ENCODE results near the gene SCARF2.
"Not testable (repeated sequence)": the region's sequence is repeated elsewhere in the genome, so short reads cannot be mapped to it uniquely, and the experiment has no call there.

SCARF2 gene

DNA sequence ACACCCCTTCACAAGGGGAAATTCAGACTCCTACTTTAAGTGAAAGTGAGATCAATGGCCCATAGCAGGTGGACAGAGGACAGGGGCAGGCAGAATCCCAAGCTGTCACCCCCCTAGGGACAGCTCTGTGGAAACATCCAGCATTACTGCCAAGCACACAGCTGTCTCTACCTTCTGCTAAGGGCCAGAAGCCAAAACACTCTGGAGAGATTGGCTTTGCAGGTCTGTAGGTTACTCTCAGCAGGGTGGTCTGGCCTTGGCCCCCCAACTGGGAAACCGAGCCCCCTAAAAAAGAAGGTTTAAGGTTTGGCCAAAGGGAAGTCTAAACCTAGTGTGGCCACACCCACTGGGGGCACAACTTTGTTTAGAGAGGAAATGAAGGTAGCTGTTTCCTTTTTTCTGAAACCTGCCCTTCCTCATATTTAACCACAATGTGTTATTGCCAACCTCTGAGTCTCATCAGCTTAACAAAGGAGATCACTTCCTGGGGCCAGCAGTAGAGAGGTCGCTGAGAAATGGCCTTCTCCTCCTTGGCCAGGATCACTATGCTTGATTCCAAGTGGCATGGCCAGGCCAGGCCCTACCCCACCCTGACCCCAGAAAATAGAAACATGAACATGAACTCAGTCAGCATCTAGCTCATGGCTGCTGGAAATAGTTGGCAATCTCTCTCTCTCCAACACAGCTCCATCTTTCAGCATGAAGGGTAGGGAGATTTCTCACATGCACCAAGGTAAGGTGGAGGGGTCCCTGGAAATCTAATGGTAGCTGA is 25.9 kb upstream of the SCARF2 start:
- in situ Hi-C loops (cut with HindIII; ENCODE audit: low sequenced_read_pairs) = no loop called here

DNA sequence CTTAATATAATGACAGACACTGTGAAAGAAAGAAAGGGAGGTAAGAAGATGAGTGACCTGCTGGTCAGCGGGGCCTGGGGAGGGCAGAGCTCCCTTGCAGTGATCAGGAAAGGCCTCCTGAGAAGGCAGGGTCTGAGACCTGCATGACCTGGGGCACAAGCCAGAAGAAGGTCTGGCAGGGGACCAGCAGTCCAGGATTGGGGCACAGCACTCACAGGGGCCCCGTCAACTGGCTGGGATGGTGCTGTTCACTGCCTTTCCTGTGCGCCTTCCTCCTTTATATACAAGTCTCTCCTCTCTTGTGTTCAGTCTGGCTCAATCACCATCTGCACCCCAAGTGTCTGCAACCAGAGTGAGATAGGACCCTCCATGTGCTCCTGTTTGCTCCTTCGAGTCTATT is 22.2 kb upstream of the SCARF2 start:
- in situ Hi-C loops (cut with HindIII; ENCODE audit: low sequenced_read_pairs) = loop anchor here (5.0 kb wide), 1 partner anchor 38 kb away; no protein-coding TSS in a partner anchor

DNA sequence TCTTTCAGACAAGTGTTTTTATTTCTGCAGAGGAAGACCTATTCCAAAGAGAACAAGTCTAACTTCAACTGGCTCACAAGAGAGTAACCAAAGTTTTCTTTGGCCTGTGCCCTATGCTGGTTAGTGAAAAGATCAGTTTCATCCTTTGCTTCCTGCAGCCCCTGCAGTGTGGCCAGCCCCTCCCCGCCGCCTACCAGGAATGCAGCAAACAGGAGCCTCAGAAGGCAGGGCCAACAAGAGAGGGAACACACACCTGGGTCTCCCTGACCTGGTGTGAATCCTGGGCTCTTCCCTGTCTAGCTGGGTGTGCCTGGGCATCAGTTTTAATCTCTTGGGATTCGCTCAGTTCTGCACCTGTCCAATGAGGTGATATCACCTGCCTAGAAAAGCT is 21.5 kb upstream of the SCARF2 start:
- in situ Hi-C loops (cut with HindIII; ENCODE audit: low sequenced_read_pairs) = loop anchor here (5.0 kb wide), 1 partner anchor 37 kb away; no protein-coding TSS in a partner anchor

DNA sequence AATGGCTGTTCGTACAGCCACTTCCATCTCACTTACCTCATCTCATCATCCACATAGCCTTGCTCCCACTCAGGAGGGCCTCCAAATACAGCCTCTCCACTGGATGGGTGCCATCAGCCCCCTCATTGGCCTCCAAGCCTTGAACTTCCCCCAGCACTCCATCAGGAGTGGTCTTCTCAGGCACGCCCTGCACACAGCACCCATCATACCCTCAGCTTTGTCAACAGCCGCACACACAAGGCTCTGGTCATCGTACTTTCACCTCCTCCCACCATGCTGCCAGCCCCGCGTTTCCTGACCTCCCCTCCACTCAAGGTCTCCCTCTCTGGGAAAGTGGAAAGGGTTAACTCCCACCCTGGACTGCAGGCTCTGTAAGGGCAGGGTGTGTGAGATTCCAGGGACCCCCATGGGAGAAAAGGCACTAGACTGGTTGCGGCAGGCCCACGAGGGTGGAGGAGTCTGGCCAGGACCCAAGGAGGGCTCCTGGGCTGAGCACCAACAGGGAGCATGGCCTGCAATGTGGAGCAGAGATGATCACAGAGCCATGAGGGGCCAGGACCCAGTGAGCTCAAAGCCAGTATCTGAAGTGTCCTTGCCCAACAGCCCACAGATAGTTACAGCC is 21.0 kb upstream of the SCARF2 start:
- in situ Hi-C loops (cut with HindIII; ENCODE audit: low sequenced_read_pairs) = loop anchor here (5.0 kb wide), 1 partner anchor 36 kb away; no protein-coding TSS in a partner anchor

DNA sequence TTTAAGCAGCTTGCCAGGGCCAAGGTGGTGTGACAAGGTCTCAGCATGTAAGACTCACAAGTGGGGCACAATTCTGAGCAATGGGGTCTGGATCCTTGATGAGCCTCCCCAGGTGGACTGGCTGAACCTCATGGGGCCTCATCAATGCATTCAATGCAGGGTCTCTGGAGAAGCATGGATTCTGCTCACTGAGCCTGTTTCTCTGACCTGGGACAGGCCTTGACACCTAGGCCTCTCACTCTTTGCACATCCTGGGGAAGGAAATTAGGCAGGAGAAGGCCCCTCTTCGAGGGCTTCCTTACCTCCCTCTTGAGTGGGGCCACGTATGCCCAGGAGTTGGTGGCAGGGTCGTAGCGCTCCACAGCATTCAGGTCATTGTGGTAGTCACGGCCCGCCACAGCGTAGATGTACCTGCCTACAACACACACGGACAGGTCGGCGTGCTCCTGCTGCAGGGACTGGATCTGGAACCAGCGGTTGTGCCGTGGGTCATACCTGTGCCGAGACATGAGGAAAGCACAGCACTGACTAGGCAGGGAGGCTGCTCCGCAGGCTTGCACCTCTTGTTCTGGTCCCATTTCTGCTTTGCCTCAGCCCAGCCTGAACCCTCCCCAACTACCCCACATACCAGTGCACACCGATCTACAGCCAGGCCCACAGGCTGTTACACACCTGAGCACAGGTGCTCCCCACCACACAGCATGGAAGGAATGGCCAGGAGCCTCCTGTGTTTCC is 20.0 kb upstream of the SCARF2 start:
- in situ Hi-C loops (cut with HindIII; ENCODE audit: low sequenced_read_pairs) = loop anchor here (5.0 kb wide), 1 partner anchor 35 kb away; no protein-coding TSS in a partner anchor

DNA sequence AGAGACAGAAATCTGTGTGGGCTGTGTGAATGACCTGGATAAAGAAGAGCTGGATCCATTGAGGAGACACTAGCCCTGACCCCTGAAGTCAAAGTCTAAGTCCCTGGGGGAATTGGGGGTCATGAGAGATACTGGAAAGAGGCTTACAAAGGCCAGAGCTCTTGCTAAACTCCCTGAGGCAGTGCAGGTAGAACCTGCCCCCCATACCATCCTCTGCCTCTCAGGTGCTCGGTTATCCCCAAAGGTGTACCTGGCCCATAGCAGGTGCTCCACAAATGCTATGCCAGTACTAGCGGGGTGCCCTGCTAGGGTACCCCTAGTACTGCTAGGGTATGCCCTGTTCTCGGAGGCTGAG is 19.1 kb upstream of the SCARF2 start:
- in situ Hi-C loops (cut with HindIII; ENCODE audit: low sequenced_read_pairs) = loop anchor here (5.0 kb wide), 1 partner anchor 34 kb away; no protein-coding TSS in a partner anchor

DNA sequence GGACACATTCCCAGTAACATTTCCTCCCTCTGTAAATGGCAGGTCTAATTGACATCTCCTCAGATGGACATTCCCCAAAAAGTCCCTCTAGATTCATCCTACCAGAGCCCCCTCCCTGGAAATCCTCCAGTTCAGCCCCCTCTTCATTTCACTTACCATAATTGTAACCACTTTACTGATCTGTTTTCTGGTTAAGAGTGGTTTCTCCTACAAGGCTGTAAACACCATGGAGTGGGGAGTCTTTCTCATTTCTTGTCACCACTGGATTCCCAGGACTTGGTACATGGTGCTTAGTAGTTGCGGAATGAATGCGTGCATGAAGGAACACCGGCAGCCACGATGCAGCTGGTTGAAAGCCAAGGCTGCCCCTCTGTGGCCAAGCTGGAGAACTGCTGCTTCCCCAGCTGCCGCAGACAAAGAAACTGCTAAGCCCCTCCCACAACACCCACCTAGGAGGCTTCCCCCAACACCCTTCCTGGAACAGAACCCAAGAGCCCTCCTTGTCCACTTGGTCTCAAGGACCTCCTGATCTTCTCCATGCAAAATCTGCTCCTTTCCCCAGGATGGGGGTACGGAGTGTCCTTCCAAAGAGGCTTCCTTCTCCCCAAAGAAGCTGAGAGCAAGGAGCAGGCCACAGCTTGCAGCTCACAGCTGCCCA is 18.6 kb upstream of the SCARF2 start:
- in situ Hi-C loops (cut with HindIII; ENCODE audit: low sequenced_read_pairs) = loop anchor here (5.0 kb wide), 1 partner anchor 34 kb away; no protein-coding TSS in a partner anchor

DNA sequence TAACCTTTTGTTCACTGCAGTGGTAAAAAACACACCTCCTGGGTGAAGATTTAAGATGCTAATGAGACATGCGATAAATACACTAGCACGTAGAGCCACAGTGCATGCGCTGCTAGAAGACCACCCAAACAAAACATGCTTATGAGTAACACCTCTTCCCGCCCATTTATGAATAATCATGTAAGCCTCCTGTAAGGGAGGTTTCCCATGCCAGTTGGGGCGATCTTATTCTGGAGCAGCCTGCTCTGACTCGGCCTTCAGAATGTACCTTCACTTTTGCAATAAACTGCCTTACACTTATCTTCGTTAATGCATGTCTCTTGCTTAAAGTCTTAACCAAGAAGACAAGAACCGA is 18.1 kb upstream of the SCARF2 start:
- in situ Hi-C loops (cut with HindIII; ENCODE audit: low sequenced_read_pairs) = loop anchor here (5.0 kb wide), 1 partner anchor 33 kb away; no protein-coding TSS in a partner anchor

DNA sequence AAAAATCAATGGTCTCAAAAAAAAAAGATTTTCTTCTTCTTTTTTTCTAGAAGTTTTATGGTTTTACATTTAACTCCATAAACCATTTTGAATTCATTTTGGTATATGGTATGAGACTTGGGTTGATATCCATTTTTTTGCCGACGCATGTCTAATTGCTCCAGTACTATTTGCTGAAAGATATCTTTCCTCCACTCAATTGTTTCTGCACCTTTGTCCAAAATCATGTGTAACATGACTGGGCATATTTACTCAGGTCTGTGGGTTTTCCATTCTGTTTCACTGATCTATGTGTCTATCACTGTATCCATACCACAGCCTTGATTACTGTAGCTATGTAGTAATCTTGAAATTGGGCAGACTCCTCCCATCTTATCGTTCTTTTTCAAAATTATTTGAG is 15.6 kb upstream of the SCARF2 start:
- in situ Hi-C loops (cut with HindIII; ENCODE audit: low sequenced_read_pairs) = no loop called here

DNA sequence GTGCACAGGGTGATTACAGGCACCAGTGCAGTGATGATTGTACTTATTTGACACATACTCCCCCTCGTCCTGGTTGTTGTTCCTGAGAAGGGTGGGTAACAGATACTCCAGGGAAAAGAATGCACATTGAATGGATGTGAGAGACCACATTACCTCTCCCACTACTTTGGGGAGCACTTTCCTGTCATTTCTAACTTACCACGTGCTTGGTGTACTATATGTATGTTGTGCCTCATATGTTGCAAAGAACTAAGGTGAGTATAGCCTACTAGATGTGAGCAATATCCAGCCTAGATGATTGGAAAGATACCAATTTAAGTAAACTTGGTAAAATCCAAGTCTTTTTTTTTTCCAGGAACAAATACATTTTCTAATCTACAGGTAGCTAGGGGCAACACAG is 14.3 kb upstream of the SCARF2 start:
- in situ Hi-C loops (cut with HindIII; ENCODE audit: low sequenced_read_pairs) = no loop called here

DNA sequence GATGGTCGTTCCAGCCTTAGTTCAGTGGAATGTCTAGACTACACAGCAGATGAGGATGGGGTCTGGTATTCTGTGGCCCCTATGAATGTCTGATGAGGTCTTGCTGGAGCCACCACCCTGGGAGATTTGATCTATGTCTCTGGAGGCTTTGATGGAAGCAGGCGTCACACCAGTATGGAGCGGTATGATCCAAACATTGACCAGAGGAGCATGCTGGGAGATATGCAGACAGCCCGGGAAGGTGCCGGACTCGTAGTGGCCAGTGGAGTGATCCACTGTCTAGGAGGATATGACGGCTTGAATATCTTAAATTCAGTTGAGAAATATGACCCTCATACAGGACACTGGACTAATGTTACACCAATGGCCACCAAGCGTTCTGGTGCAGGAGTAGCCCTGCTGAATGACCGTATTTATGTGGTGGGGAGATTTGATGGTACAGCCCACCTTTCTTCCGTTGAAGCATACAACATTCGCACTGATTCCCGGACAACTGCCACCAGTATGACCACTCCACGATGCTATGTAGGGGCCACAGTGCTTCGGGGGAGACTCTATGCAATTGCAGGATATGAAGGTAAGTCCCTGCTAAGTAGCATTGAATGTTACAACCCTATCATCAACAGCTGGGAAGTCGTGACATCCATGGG is 13.6 kb upstream of the SCARF2 start:
- in situ Hi-C loops (cut with HindIII; ENCODE audit: low sequenced_read_pairs) = not testable (repeated sequence)

DNA sequence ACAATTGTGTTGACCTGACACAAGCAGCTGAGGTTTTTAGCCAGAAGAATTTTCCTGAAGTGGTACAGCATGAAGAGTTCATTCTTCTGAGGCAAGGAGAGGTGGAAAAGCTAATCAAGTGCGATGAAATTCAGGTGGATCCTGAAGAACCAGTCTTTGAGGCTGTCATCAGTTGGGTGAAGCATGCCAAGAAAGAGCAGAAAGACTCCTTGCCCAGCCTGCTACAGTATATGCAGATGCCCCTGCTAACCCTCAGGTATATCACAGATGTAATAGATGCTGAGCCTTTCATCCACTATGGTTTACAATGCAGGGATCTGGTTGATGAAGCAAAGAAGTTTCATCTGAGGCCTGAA is 12.9 kb upstream of the SCARF2 start:
- in situ Hi-C loops (cut with HindIII; ENCODE audit: low sequenced_read_pairs) = no loop called here

DNA sequence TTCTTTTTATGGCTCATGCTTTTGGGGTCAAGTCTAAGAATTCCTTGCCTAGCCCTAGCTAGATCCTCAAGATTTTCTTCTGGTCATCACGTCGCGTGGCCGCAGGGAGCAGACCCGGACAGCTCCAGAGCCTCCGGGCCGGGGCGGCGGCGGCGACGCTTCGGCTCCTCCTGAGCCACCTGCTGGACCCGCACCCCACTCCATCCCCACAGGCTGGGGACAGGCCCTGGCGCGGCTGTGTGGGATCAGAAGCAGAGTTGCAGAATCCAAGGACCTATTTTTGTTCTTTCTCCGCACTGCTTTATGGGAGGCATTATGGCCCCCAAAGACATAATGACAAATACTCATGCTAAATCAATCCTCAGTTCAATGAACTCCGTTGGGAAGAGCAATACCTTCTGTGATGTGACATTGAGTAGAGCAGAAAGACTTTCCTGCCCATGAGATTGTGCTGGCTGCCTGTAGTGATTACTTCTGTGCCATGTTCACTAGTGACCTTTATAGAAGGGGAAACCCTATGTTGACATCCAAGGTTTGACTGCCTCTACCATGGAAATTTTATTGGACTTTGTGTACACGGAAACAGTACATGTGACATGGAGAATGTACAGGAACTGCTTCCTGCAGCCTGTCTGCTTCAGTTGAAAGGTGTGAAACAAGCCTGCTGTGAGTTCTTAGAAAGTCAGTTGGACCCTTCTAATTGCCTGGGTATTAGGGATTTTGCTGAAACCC is 12.4 kb upstream of the SCARF2 start:
- in situ Hi-C loops (cut with HindIII; ENCODE audit: low sequenced_read_pairs) = no loop called here

DNA sequence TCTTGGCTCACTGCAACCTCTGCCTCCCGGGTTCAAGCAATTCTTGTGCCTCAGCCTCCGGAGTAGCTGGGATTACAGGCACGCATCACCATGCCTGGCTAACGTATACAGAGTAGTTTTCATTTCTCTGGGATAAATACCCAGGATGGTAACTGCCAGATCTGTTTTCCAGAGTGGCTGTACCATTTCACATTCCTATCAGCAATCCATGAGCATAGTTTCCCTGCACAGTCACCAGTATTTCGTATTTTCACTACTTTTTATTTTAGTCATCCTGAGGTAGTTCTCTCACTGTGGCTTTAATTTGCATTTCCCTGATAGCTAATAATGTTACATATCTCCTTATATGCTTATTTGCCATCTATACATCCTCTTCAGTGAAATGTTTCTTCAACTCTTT is 11.0 kb upstream of the SCARF2 start:
- in situ Hi-C loops (cut with HindIII; ENCODE audit: low sequenced_read_pairs) = no loop called here

DNA sequence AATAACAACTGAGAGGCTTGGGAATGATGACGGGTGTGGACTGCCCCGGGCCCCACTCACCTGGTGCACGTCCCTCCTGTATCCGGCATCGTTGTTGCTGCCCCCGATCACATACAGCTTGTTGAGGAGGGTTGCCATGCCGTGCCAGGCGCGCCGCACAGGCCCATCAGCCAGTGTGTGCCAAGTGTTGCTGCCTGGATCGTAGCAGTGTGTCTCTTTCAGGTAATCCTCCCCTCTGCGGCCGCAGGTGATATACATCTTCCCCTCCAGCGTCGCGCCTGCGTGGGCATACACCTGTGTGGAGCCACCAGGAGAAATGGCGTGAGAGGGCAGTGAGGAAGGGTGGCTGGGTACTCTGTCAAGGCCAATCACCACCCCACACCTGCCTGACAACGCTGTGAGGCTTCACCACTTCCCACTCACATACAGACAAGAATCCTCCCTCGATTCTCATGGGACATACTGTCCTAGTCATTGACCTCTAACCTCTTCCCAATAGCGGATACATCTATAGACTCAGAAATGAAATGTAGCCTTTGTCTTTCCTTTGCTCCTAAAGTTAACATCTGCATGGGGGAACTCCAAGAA is 8.9 kb upstream of the SCARF2 start:
- in situ Hi-C loops (cut with HindIII; ENCODE audit: low sequenced_read_pairs) = no loop called here

DNA sequence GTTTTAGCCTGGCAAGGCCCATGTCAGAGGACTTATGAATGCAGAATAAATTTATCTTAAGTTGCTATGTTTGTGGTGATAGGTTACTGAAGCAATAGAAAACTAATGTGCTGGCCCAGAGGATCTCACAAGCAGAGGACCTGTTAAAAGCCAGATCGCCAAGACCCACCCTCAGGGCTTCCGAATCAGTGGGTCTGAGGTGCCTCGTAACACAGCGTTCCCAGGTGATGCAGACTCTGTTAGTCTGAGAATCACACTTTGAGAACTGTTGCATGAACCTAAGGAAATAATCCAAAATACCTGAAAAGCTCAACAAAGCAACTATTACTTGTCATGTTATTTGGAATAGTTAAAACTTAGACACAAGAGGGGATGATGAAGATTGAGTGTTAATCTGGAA is 6.7 kb upstream of the SCARF2 start:
- in situ Hi-C loops (cut with HindIII; ENCODE audit: low sequenced_read_pairs) = loop anchor here (5.0 kb wide), 1 partner anchor 48 kb away; no protein-coding TSS in a partner anchor

DNA sequence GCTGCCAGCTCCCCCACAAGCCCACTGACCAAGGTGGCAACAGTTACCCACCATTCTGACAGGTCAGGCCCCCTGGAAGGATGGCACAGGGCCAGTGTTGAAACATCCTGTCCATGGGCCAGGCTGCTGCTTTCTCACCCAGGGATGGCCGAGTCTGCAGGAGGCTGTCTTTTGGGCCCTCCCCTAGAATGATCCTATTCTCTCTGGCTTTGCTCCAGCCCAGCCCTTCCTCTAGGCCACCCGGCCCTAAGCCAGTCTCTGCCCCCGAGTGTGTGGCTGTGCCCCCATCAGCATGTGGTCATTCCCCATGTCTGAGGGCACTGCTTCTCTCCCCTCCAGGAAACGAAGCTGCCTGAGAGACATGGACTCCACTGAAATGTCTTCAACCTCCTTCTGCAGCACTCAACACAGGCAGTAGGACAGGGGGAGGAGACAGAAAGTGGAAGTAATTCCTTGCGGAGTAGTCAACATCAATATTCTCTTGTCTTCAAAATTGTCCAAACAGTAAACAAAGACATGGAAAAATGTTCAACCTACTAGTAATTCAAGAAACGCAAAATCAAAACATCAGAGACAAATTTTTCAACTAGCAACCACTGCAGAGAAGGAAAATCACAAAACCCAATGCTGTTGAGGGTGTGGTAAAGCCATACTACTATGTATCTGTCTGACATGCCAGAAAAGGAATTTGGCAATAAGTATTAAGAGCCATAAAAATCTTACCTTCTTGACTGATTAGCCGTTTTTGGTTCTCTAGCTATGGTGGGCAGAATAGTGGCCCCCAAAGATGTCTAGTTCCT is 5.1 kb upstream of the SCARF2 start:
- in situ Hi-C loops (cut with HindIII; ENCODE audit: low sequenced_read_pairs) = loop anchor here (5.0 kb wide), 1 partner anchor 50 kb away; no protein-coding TSS in a partner anchor

DNA sequence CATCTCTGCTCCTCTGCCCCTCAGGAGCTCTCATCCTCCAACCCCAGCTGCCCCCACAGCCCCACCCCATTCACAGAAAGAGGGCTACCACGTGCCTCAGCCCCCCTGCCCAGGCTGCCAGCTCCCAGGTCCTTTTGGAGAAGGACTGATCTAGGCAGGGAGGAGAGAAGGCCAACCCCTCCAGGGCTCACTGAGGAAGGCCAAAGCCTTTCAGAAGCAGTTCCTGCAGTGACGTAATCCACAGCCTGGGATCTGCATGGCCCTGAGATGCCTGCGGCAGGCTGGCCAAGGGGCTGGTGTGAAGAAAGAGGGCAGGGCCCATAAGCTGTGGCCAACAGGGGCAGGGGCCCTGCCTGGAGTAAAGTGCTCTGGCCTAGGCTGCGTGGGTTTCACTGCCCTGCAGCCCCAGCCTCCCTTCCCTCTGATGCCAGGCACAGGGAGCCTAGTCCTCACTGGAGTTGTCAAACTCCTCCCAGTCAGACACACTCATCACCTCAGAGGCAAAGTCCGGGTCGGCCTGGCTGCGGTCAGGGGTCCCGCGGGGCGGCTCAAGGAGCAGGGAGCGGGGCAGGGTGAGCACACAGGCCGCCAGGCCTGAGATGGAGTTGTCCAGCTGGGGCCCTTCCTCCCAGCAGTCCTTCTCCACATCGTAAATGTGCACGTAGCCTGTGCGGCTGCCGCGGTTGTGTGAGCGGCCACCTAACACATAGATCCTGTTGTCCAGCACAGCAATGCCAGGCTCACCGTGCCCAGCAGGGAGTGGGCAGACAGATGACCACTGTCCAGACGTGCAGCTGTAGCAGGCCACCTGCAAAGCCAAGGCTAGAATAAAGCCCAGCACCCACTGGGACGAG is 4.2 kb upstream of the SCARF2 start:
- in situ Hi-C loops (cut with HindIII; ENCODE audit: low sequenced_read_pairs) = loop anchor here (5.0 kb wide), 1 partner anchor 50 kb away; no protein-coding TSS in a partner anchor
